Measurements from ENCODE around the gene NUP54.
A peak's percentile ranks its signal among the peaks of the same experiment; 100 is the strongest.

NUP54 gene

GRCh38 chr4:76148142-76148865 lies at the start of gene NUP54:
Gene NUP54, minus strand, starts transcription at chr4:76148397. Its CDS starts 23 bp downstream, at chr4:76148374.
- peak; percentile 40 for FAIRE-seq

- no peak for FAIRE-seq
Observed at GRCh38 chr4:76197031-76197743, 49.0 kb upstream of the NUP54 start.

GRCh38 chr4:76196376-76196775 lies 48.2 kb upstream of the NUP54 start:
- no peak for FAIRE-seq

- no peak for FAIRE-seq
Observed at GRCh38 chr4:76195326-76195725, 47.1 kb upstream of the NUP54 start.

- FAIRE-seq: no peak
Observed at GRCh38 chr4:76194325-76194724, 46.1 kb upstream of the NUP54 start.

- FAIRE-seq: no peak
Observed at GRCh38 chr4:76192236-76192635, 44.0 kb upstream of the NUP54 start.

GRCh38 chr4:76188557-76188956 lies 40.4 kb upstream of the NUP54 start:
- no peak for FAIRE-seq

- FAIRE-seq: no peak
Observed at GRCh38 chr4:76188149-76188548, 40.0 kb upstream of the NUP54 start.

- FAIRE-seq: no peak
Observed at GRCh38 chr4:76187152-76187551, 39.0 kb upstream of the NUP54 start.

GRCh38 chr4:76182463-76182862 lies 34.3 kb upstream of the NUP54 start:
- no peak for FAIRE-seq

- FAIRE-seq: peak; percentile 19
Observed at GRCh38 chr4:76179398-76180318, 31.5 kb upstream of the NUP54 start.

GRCh38 chr4:76178296-76178695 lies 30.1 kb upstream of the NUP54 start:
- FAIRE-seq: no peak

- FAIRE-seq: no peak
Observed at GRCh38 chr4:76177709-76178108, 29.5 kb upstream of the NUP54 start.

GRCh38 chr4:76175336-76175735 lies 27.1 kb upstream of the NUP54 start:
- FAIRE-seq: no peak

GRCh38 chr4:76174216-76174615 lies 26.0 kb upstream of the NUP54 start:
- FAIRE-seq: no peak

- no peak for FAIRE-seq
Observed at GRCh38 chr4:76168688-76169087, 20.5 kb upstream of the NUP54 start.

- FAIRE-seq: no peak
Observed at GRCh38 chr4:76166480-76166879, 18.3 kb upstream of the NUP54 start.

GRCh38 chr4:76160355-76160754 lies 12.2 kb upstream of the NUP54 start:
- FAIRE-seq: no peak

GRCh38 chr4:76156635-76157034 lies 8.4 kb upstream of the NUP54 start:
- FAIRE-seq: no peak

GRCh38 chr4:76155979-76156378 lies 7.8 kb upstream of the NUP54 start:
- no peak for FAIRE-seq

GRCh38 chr4:76153356-76153755 lies 5.2 kb upstream of the NUP54 start:
- FAIRE-seq: no peak

GRCh38 chr4:76147454-76148141 lies 599 bp downstream of the NUP54 start:
- FAIRE-seq: no peak

- no peak for FAIRE-seq
Observed at GRCh38 chr4:76144546-76144945, 3.7 kb downstream of the NUP54 start.

Data from TTC549 (cell line).